ENCODE measurements around the gene CFAP58. TPM values are rescaled to one million over a fixed set of nuclear protein-coding genes. Genes with fewer than 3 reads are reported as not detected.

CFAP58 gene
- total and polyA plus RNA-seq, 2 donors (not counting 3 experiments of a cell fraction or from before 2014, with no cell fraction given): 0.07 to 0.29 TPM

- no peak overlapping the region for H3K27ac ChIP-seq (ENCODE audit: insufficient read depth, low read depth, low read length)
- no TSS peak for BruUV-seq (replicated peaks)
- no peak overlapping the region for H3K4me2 ChIP-seq (ENCODE audit: insufficient read depth, low read length)
- no peaks in the 10 kb centered on the region for H4K20me1 ChIP-seq (replicated peaks; ENCODE audit: control insufficient read depth, extremely low read depth, insufficient read depth, low read length)
- FAIRE-seq: no peak
- H3K9ac ChIP-seq (replicated peaks; ENCODE audit: extremely low read depth, insufficient read depth, low read length): no peak overlapping the region
- POLR2A ChIA-PET: no interaction called here
- no peaks in the 10 kb centered on the region for H3K9me3 ChIP-seq (replicated peaks; ENCODE audit: control insufficient read depth, insufficient read depth, low read length)
- H3K4me1 ChIP-seq (ENCODE audit: control insufficient read depth, extremely low read depth, insufficient read depth, low read length): no peaks in the 10 kb centered on the region
- no peaks in the 10 kb centered on the region for H3K27me3 ChIP-seq (ENCODE audit: control insufficient read depth in 2 of 2, insufficient read depth in 2 of 2, low read length in 2 of 2)
- H3K36me3 ChIP-seq (ENCODE audit: control insufficient read depth in 2 of 2, extremely low read depth in 1 of 2, insufficient read depth in 2 of 2, low read length in 2 of 2): no peaks in the 10 kb centered on the region
- CTCF ChIA-PET: interaction anchor here (0.6 kb wide), 1 partner anchor 11 kb away, joined by 3 read pairs; no protein-coding TSS in a partner anchor
- intact Hi-C loops (cut with micrococcal nuclease): no loop called here
- dilution Hi-C loops (cut with MboI; ENCODE audit: extremely low pct_ligation_motif_present, low sequenced_read_pairs): no loop called here
- no peak for DNase-seq (ENCODE audit: low read depth, low spot score)
- H3K4me3 ChIP-seq (replicated peaks in 1 of 3; ENCODE audit: insufficient read depth in 1 of 3, low read depth in 1 of 3, low read length in 3 of 3): no peak overlapping the region
- no peaks in the 10 kb centered on the region for H3K9me1 ChIP-seq (replicated peaks; ENCODE audit: control insufficient read depth, extremely low read depth, insufficient read depth, low read length)
- H2AFZ ChIP-seq (ENCODE audit: low read depth, low read length): no peak overlapping the region
- H3K79me2 ChIP-seq (ENCODE audit: control insufficient read depth, insufficient read depth, low read length): no peaks in the 10 kb centered on the region
- TF ChIP-seq MAX (IDR thresholded peaks at IDR 0.05; ENCODE audit: insufficient read depth, insufficient read length) (no peak), FOS (IDR thresholded peaks at IDR 0.05; ENCODE audit: borderline replicate concordance, insufficient read depth, low read length) (no peak), MYC (IDR thresholded peaks at IDR 0.05; ENCODE audit: low read depth, low read length) (no peak), POLR2AphosphoS5 (IDR thresholded peaks at IDR 0.05; ENCODE audit: insufficient read depth, low read depth, low read length) (no peak), POLR2A (IDR thresholded peaks at IDR 0.05; ENCODE audit: low read depth, low read length) (no peak), EZH2 (IDR thresholded peaks at IDR 0.05; ENCODE audit: borderline replicate concordance, low read depth, low read length, severe bottlenecking) (no peak), CTCF (IDR thresholded peaks at IDR 0.05; ENCODE audit: extremely low read depth in 1 of 2, insufficient read depth in 1 of 2, low read depth in 1 of 2, low read length in 2 of 2) (no peak), JUN (IDR thresholded peaks at IDR 0.05; ENCODE audit: borderline replicate concordance, insufficient read depth, insufficient read length, low read depth) (no peak), GATA2 (IDR thresholded peaks at IDR 0.05; ENCODE audit: insufficient read depth, insufficient read length, low read depth, low read length) (no peak)
Measured at GRCh38 chr10:104480797-104481196, 127.2 kb downstream of the CFAP58 start.
